Activated naive CD8-positive, alpha-beta T cell treated with anti-CD3 and anti-CD28 coated beads, Interleukin-2, amount 10 ng/mL, durations not matched to agents 7 days and 5 days (primary cell): ENCODE data around the gene ARID1B. TPM values are rescaled to one million over a fixed set of nuclear protein-coding genes. Genes with fewer than 3 reads are reported as not detected.
"Not testable (repeated sequence)": the region's sequence is repeated elsewhere in the genome, so short reads cannot be mapped to it uniquely, and the experiment has no call there.

Source experiments
- ATAC-seq: fragments of 150-1000 bp; cut with Tn5 transposase; one replicate; pipeline ENCODE4 v1.10.0; 2021; ENCODE audit warnings: low read depth, moderate library complexity
- POLR2A ChIA-PET: fragments of 350-600 bp; sonication (Branson Sonifier 250); formaldehyde crosslinking; loops from one replicate; lab custom pipeline; 2021; ENCODE audit warnings: antibody characterized with exemption; lab: Charles Lee
- DNase-seq: peaks from one replicate; pipeline ENCODE4 v3.0.0; 2021
- H3K27ac Mint-ChIP-seq: one replicate; pipeline ENCODE4 v1.8.0; 2022; ENCODE audit warnings: mild to moderate bottlenecking, mixed read lengths
- H3K27me3 Mint-ChIP-seq: one replicate; pipeline ENCODE4 v1.8.0; 2022; ENCODE audit warnings: mild to moderate bottlenecking, moderate library complexity, mixed read lengths
- H3K36me3 Mint-ChIP-seq: one replicate; pipeline ENCODE4 v1.8.0; 2021; ENCODE audit warnings: mild to moderate bottlenecking, mixed read lengths
- H3K4me1 Mint-ChIP-seq: one replicate; pipeline ENCODE4 v1.8.0; 2021; ENCODE audit warnings: mixed read lengths
- H3K4me3 Mint-ChIP-seq: one replicate; pipeline ENCODE4 v1.8.0; 2022; ENCODE audit warnings: mild to moderate bottlenecking, moderate library complexity, mixed read lengths
- H3K9me3 Mint-ChIP-seq: one replicate; pipeline ENCODE4 v1.8.0; 2021; ENCODE audit warnings: mixed read lengths
- total RNA-seq, 2 experiments: library from RNA; stranded (reverse); gene quantifications; one replicate each; pipeline ENCODE4 v1.2.3, GENCODE V29; 2021

ARID1B gene
- total RNA-seq, 2 experiments from 2014 or later: 83.2 to 98.2 TPM

DNA sequence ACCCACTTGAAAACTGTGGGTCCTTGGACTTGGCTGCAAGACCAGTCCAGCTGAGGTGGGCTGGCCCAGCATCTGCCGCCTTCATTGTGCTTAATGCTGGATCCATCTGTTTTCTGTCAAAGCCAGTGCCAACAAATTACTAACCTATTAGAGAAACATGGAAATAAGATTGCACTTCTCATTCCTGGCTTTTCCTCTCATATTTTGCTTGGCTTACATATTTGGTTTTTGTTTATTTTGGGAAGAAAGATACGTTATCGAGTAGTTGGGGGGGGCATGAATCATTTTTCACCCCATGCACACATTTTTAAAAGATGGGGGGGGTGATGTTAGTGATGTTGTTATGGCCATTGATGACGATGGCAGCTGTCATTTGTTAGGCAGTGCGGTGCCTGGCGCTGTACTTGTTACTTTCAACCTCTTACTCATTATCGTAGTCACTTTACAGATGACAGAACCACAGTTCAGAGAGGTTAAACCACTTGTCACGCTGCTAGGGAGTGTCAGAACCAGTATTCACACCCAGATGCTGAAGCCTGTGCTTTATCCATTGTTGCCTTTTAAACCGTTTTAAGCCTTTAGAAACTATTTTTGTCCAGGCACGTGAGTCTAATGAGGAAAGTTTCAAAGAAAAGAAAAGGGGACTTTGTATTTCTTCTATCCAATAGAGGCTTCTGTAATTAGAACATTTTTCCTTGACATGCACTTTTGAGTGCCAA is 366.2 kb downstream of the ARID1B start:
- Mint-ChIP-seq H3K36me3 (peaks cover 1% of the 10 kb centered on the region), H3K4me3 (no peak overlapping the region), H3K9me3 (no peaks in the 10 kb centered on the region), H3K4me1 (no peaks in the 10 kb centered on the region), H3K27ac (no peak overlapping the region), H3K27me3 (no peaks in the 10 kb centered on the region)
- POLR2A ChIA-PET: interaction anchor here (0.6 kb wide), 1 partner anchor 765 kb away, joined by 4 read pairs; no protein-coding TSS in a partner anchor
- ATAC-seq (no peak), DNase-seq (no peak)

DNA sequence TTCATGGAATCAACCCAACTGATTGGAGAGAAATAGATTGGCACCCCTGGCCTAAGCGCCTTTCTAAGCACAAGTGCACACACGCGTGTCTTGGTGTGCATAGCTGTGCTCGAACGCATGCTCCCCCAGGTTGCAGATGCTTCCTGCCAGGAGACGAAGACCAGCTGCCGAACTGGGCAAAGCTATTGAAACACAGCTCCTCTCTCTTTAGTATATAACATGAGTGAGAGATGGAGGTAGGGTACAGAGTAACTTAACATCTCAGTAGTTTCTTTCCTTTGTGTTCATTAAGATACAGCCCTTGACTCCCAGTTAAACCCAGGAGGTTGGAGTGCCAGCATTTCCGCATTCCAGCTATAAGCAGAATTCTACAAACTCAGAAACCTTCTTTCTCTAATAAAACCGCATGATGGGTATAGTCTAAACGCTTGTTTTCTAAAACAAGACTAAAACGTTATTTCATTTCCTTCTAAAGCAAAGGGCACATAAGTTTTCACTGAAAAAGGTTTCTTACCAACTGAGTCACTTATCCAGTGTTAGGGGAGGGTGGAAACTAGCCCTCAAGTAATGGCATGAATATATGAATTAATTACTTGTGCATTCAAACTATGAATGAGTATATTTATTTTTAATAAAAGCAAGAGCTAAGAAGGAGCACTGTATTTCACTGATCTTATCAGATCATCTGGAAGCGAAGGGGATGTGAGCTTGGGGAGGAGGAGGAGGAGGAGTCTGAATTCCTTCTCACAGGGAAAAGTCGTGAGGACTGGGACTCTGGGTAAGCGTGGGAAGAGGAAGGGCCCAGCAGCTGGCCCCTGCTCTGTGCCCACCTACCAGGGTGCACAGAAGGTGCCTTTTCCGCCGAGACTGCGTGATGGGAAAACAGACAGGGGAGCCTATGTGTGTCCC is 367.0 kb downstream of the ARID1B start:
- no peaks in the 10 kb centered on the region for H3K9me3 Mint-ChIP-seq
- POLR2A ChIA-PET: interaction anchor here (0.6 kb wide), 1 partner anchor 765 kb away, joined by 4 read pairs; no protein-coding TSS in a partner anchor
- no peaks in the 10 kb centered on the region for H3K27me3 Mint-ChIP-seq
- no peaks in the 10 kb centered on the region for H3K4me1 Mint-ChIP-seq
- no peak for ATAC-seq
- no peak for DNase-seq
- peaks cover 3% of the 10 kb centered on the region for H3K36me3 Mint-ChIP-seq
- H3K4me3 Mint-ChIP-seq: no peak overlapping the region
- H3K27ac Mint-ChIP-seq: no peak overlapping the region

DNA sequence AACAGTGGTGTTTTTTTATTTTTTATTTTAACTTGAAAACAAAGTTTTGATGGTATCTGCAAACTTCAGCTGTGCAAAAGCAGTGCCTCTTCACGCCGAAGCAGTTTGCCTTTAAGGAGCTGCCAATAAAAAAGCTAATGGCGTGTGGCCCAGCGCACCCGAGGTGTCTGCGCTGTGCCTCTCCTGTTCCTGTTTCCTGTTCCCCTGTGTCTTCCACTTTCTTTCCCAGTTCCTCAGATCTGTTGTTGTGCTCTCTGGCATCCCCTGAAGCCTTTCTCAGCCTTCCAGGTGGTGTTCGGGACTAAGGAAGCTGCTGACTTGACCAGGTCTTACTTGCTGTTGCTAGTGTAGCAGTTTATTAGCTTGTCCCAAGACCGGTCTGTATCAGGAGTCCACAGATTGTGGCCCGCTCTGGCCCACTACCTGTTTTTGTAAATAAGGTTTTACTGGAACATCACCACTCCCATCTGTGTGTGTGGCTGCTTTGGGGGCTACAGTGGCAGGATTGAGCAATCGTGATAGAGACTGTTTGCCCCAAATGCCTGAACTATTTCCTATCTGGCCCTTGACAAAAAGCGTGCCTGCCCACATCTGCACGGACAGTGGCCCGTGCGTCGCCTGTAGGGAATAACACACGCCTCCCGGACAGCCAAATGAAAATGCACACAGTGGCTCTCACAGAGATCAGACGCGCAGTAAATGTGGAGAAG is 367.8 kb downstream of the ARID1B start:
- no peaks in the 10 kb centered on the region for H3K9me3 Mint-ChIP-seq
- ATAC-seq: no peak
- DNase-seq: no peak
- H3K4me1 Mint-ChIP-seq: no peaks in the 10 kb centered on the region
- H3K27me3 Mint-ChIP-seq: no peaks in the 10 kb centered on the region
- POLR2A ChIA-PET: no interaction called here
- H3K36me3 Mint-ChIP-seq: peaks cover 3% of the 10 kb centered on the region
- no peak overlapping the region for H3K4me3 Mint-ChIP-seq
- H3K27ac Mint-ChIP-seq: no peak overlapping the region

DNA sequence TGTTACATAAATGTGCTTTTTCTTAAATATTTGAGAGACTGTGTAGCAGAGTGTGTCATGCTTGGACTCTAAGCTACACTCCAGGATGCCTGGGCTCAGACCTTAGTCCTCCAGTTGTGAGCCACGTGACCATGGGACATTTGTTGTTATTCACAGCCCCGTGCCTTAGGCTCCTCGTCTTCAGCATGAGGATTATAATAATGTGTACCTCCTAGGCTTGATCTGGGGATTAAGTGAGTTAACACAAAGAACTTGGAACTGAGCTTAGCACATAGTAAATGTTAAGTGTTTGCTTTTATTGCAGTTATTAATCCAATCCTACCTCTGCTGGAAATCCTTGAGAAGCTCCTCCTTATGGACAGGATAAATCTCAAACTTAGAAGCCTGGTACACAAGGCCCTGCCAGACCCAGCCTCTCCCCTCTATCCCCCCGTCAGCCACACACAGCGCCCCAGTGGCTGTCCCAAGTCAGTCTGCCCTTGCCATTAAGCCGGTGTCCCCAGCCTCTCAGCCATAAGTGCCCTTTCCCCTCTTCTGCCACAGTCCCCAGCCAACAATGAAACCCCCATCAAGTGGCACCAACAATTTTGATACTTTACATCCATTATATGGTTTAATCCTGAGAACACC is 368.6 kb downstream of the ARID1B start:
- no peaks in the 10 kb centered on the region for H3K9me3 Mint-ChIP-seq
- no peak for DNase-seq
- H3K27me3 Mint-ChIP-seq: no peaks in the 10 kb centered on the region
- H3K36me3 Mint-ChIP-seq: peaks cover 3% of the 10 kb centered on the region
- POLR2A ChIA-PET: no interaction called here
- H3K4me1 Mint-ChIP-seq: no peaks in the 10 kb centered on the region
- H3K4me3 Mint-ChIP-seq: no peak overlapping the region
- ATAC-seq: no peak
- no peak overlapping the region for H3K27ac Mint-ChIP-seq

DNA sequence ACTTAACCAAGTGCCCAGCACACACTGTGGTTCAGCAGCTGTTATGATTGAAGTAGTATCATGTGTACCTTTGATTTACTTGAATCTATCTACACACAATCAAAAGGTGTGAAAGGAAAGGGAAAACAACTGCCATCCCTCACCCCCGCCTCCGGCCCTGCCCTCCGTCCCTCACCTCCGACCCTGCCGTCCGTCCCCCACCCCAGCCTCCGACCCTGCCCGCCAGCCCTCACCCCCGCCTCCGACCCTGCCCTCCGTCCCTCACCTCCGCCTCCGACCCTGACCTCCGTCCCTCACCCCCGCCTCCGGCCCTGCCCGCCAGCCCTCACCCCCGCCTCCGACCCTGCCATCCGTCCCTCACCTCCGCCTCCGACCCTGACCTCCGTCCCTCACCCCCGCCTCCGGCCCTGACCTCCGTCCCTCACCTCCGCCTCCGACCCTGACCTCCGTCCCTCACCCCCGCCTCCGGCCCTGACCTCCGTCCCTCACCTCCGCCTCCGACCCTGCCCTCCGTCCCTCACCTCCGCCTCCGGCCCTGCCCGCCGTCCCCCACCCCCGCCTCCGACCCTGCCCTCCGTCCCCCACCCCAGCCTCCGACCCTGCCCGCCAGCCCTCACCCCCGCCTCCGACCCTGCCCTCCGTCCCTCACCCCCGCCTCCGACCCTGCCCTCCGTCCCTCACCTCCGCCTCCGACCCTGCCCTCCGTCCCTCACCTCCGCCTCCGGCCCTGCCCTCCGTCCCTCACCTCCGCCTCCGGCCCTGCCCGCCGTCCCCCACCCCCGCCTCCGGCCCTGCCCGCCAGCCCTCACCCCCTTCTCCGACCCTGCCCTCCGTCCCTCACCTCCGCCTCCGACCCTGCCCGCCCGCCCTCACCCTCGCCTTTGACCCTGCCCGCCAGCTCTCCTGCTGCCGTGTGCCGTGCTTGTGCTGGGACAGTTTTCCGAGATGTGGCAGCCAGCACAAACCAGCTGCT is 370.2 kb downstream of the ARID1B start:
- H3K27ac Mint-ChIP-seq, H3K4me1 Mint-ChIP-seq, ATAC-seq: not testable (repeated sequence)

DNA sequence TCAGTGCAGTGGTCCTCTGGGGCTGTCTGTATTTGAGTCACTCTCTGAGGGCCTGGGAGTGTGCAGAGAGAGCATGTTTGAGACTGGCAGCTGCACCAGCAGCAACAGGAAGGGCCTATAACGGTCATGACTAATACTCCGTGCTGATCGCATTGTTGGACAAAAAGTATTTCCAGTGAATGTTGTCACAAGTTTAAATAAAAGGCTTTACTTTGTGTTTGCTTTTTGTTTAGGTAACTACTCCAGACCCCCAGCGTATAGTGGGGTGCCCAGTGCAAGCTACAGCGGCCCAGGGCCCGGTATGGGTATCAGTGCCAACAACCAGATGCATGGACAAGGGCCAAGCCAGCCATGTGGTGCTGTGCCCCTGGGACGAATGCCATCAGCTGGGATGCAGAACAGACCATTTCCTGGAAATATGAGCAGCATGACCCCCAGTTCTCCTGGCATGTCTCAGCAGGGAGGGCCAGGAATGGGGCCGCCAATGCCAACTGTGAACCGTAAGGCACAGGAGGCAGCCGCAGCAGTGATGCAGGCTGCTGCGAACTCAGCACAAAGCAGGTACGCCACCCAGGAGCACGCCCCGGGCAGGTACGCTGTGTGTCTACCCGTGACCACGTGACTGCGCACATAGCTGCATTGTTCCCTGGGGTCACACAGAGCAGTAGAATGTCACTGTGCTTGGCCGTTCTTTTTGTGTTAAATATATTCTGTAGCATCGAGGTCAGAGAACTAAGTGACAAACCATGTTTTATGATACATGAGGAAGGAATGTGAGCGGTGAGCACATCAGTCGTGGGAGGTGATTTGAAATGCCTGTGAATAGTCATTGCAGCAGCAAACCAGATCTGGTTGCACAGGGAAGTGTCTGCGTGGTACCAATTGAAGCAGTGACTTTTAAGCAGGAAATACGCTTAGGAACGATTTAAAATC is 371.5 kb downstream of the ARID1B start:
- POLR2A ChIA-PET: no interaction called here
- no peak overlapping the region for H3K27ac Mint-ChIP-seq
- no peak overlapping the region for H3K4me3 Mint-ChIP-seq
- H3K36me3 Mint-ChIP-seq: peaks cover 12% of the 10 kb centered on the region
- DNase-seq (no peak), ATAC-seq (no peak)
- no peaks in the 10 kb centered on the region for H3K9me3 Mint-ChIP-seq
- H3K4me1 Mint-ChIP-seq: peaks cover 5% of the 10 kb centered on the region
- H3K27me3 Mint-ChIP-seq: no peaks in the 10 kb centered on the region

More for the DNA sequence above, 370.2 kb downstream of the ARID1B start:
- not testable (repeated sequence) for H3K36me3 Mint-ChIP-seq, H3K9me3 Mint-ChIP-seq, DNase-seq, H3K4me3 Mint-ChIP-seq, H3K27me3 Mint-ChIP-seq
- POLR2A ChIA-PET: interaction anchor here (0.5 kb wide), 1 partner anchor 107 kb away, joined by 4 read pairs; no protein-coding TSS in a partner anchor

DNA sequence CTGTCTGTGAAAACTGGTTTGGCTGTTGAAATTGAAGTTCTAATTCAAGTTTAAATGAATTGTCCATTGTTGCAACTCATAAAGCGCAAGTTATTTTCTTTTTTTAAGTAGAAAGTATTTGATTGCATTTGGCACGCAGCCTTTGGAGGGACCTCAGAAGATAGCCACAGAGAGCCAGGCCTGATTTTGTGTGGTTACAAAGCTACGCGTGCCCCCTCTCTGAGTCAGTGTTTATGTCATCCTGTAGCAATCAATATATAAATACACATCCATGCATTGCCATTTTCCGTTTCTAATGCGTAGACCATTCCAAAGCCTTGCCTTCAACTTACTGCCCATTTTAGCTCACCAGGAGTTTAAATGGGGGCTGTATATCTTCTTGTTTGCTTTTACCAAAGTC is 372.9 kb downstream of the ARID1B start:
- no peak for ATAC-seq
- H3K36me3 Mint-ChIP-seq: peaks cover 19% of the 10 kb centered on the region
- H3K4me3 Mint-ChIP-seq: no peak overlapping the region
- POLR2A ChIA-PET: no interaction called here
- peaks cover 5% of the 10 kb centered on the region for H3K4me1 Mint-ChIP-seq
- DNase-seq: no peak
- H3K27ac Mint-ChIP-seq: no peak overlapping the region
- H3K27me3 Mint-ChIP-seq: no peaks in the 10 kb centered on the region
- no peaks in the 10 kb centered on the region for H3K9me3 Mint-ChIP-seq

DNA sequence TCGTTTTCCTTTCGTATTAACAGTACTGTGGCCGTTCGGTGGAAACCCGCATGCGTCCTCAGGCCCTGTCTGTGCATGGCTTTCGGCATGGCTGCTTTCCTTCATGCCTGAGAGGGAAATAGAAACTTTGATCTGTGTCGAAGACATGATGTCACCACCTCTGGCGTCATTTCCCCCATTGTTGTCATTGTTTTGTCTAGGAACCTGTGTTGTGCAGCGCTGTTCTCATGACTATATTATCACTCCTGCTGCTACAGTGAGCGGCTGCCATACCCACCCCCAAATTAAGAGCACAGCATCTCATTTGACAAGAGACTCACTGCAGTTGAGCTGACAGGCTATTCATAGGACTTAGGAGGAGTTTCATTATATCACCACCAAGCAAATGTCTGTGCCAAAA is 373.9 kb downstream of the ARID1B start:
- Mint-ChIP-seq H3K27me3 (no peaks in the 10 kb centered on the region), H3K4me1 (peaks cover 5% of the 10 kb centered on the region), H3K27ac (no peak overlapping the region), H3K36me3 (peaks cover 19% of the 10 kb centered on the region), H3K4me3 (no peak overlapping the region), H3K9me3 (no peaks in the 10 kb centered on the region)
- DNase-seq (no peak), ATAC-seq (no peak)
- POLR2A ChIA-PET: interaction anchor here (0.5 kb wide), 1 partner anchor 528 kb away, joined by 3 read pairs; no protein-coding TSS in a partner anchor

DNA sequence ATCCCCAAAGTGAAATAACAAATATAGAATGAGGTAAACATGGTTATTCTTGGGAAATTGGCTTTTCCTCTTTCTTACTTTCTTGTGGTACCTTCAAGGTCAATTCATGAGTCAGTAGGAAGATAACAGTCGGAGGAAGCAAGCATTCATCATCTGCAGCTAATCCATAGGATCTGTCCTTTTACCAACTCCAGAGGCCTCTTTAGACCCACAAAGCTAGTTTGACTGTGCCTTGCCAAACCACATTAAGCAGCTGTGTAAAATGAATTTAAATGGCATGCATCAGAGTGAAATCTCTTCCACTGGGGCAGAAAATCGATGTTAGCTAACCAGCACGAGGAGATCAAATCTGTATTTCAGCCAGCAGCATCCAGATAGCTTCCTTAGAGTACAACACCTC is 374.8 kb downstream of the ARID1B start:
- Mint-ChIP-seq H3K27ac (no peak overlapping the region), H3K27me3 (no peaks in the 10 kb centered on the region), H3K4me3 (no peak overlapping the region), H3K4me1 (peaks cover 5% of the 10 kb centered on the region), H3K9me3 (no peaks in the 10 kb centered on the region), H3K36me3 (peaks cover 19% of the 10 kb centered on the region)
- ATAC-seq (no peak), DNase-seq (no peak)
- POLR2A ChIA-PET: no interaction called here

DNA sequence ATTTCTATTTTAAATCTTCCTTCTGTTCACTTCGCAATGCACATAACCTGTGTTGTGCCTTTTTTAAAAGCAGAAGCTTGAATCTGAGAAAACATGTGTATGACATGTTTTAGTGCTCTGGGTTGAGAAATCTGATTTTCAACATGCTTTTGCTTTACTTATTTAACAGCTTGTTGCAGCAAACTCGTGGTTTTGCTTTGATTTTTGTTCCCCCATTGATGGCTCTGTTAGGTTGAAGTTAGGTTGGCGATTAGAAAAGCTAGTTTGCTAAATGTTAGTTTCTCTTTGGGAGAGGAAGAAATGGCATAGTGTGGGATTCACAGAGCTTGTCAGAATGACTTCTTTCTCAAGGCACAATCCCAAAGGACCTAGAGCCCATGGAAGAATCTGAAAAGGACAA is 375.4 kb downstream of the ARID1B start:
- H3K4me1 Mint-ChIP-seq: peaks cover 5% of the 10 kb centered on the region
- ATAC-seq (no peak), DNase-seq (no peak)
- POLR2A ChIA-PET: no interaction called here
- no peak overlapping the region for H3K4me3 Mint-ChIP-seq
- H3K36me3 Mint-ChIP-seq: peaks cover 19% of the 10 kb centered on the region
- no peaks in the 10 kb centered on the region for H3K9me3 Mint-ChIP-seq
- no peaks in the 10 kb centered on the region for H3K27me3 Mint-ChIP-seq
- H3K27ac Mint-ChIP-seq: no peak overlapping the region

DNA sequence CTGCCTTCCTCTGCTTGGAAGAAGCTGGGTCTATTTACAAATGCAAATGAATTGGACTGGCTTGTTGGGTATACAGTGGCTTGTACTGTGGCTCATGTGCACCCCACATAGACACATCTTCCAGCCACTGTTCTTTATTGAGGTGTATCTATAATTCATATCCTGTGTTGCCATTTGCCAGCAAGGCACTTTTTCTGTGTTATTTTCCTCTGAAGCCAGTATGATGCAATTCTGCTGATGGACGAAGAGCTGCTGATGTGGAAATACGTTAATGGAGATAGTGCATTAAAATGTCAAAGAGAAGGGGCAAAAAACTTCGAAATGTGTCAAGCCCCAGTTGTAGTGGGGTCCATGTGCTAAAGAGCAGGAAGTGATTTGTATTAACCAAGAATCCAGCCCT is 378.6 kb downstream of the ARID1B start:
- no peak for DNase-seq
- POLR2A ChIA-PET: no interaction called here
- no peak for ATAC-seq
- Mint-ChIP-seq H3K27me3 (no peaks in the 10 kb centered on the region), H3K27ac (no peak overlapping the region), H3K36me3 (peaks cover 17% of the 10 kb centered on the region), H3K9me3 (no peaks in the 10 kb centered on the region), H3K4me3 (no peak overlapping the region), H3K4me1 (peaks cover 8% of the 10 kb centered on the region)
